ENCODE results near the gene FSTL5. TPM values are rescaled to one million over a fixed set of nuclear protein-coding genes. Genes with fewer than 3 reads are reported as not detected.

Gene FSTL5
- total RNA-seq, 1 donor from 2014 or later, result 0.05 TPM

GRCh38 chr4:161457311-161457710, 706.5 kb downstream of the FSTL5 start:
- no peak for DNase-seq (ENCODE audit: low read depth)

DNA sequence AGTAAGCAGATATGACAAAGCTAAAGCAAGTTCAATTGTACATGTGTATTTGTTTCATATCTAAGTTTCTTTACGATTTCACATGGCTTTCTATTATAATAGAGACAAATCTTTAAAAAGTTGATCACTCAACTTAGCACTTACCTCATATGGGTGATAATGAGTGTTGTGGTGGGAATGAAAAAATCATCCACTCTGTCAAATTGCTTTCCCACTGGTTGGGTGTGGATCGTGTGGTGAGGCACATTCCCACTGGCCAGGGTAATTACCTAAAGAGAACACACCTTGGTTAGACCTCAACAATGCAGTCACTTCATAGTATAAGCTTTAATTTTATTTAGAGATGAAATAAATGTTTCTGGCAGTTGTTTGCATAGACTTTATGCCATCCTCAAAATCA, 708.9 kb downstream of the FSTL5 start:
- DNase-seq (ENCODE audit: low read depth), result no peak

DNA sequence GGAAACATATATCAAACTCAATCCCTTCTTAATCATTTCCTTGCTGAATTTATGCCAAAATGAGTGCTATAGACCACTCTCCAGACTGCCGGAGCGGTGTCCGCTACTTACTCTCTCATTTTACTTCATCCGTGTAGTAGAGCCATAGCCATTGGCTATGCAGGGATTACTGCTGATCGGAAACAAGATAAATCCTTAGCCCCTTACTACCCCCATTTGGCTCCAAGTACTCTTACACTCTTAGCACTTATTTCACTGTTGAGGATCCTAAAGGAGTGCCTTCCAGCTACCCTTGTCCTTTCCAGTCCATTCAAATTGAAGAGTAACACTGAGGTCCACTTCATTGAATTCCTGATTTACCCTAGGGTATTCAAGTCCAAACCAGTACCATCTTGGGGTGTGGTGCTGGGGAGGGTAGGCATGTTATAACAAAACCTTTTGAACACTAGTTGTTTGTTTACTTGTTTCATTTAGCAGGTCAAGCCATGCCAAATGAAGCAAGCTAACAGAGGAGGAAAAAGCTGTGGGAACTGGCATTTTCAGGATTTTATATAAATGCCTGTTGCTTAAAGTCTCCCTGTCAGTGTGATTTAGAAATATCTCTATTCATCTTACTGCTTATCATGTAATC, 715.1 kb downstream of the FSTL5 start:
- no peak for DNase-seq (ENCODE audit: low read depth)

GRCh38 chr4:161444626-161445025, 719.2 kb downstream of the FSTL5 start:
- peak; percentile 0 for DNase-seq (ENCODE audit: low read depth)

- no peak for DNase-seq (ENCODE audit: low read depth)
Measured at GRCh38 chr4:161442921-161443320, 720.9 kb downstream of the FSTL5 start.

- no peak for DNase-seq (ENCODE audit: low read depth)
Measured at GRCh38 chr4:161438096-161438495, 725.7 kb downstream of the FSTL5 start.

DNA sequence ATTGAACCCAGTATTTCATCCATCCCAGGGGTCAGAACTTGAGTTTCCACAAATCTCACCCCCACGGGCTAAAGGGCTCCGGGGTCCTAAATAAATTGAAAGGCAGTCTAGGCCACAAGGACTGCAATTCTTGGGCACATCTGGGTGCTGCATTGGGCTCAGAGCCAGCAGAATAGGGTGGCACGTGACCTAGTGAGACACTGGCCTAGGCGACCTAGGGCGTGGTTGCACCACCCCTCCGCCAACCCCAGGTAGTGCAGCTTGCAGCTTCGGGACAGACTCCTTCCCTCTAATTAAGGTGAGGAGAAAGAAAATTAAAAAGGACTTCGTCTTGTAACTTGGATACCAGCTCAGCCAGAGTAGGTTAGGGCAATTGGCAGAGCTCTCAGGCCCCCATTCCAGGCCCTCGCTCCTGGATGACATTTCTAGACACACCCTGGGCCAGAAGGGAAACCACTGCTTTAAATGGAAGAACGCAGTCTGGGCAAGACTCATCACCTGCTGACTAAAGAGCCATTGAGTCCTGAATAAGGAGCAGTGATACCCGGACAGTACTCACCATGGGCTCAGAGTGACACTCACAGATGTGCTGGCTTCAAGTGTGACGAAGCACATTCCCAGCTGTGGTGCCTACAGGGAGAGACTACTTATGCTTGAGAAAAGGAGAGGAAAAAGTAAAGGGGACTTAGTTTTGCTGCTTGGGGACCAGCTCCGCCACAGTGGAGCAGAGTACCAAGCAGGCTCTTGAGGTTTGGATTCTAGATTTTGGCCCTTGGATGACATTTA, 735.4 kb downstream of the FSTL5 start:
- DNase-seq (ENCODE audit: low read depth), result no peak

DNA sequence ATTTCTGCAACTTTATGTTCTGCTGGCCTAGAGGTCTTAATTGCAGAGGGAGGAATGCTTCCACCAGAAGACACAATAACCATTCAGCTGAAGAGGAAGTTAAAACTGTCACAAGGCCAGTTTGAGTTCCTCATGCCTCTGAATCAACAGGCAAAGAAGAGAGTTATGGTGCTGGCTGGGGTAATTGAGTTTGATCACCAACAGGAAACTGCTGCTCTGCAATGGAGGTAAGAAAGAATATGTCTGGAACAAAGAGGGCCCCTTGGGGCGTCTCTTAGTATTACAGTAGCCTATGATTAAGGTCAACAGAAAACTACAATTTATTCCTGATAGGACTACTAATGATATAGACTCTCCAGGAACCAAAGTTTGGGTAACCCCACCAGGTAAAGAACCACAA, 744.0 kb downstream of the FSTL5 start:
- peak; percentile 24 for DNase-seq (ENCODE audit: low read depth)

GRCh38 chr4:161411901-161412300, 751.9 kb downstream of the FSTL5 start:
- DNase-seq (ENCODE audit: low read depth), result no peak

DNA sequence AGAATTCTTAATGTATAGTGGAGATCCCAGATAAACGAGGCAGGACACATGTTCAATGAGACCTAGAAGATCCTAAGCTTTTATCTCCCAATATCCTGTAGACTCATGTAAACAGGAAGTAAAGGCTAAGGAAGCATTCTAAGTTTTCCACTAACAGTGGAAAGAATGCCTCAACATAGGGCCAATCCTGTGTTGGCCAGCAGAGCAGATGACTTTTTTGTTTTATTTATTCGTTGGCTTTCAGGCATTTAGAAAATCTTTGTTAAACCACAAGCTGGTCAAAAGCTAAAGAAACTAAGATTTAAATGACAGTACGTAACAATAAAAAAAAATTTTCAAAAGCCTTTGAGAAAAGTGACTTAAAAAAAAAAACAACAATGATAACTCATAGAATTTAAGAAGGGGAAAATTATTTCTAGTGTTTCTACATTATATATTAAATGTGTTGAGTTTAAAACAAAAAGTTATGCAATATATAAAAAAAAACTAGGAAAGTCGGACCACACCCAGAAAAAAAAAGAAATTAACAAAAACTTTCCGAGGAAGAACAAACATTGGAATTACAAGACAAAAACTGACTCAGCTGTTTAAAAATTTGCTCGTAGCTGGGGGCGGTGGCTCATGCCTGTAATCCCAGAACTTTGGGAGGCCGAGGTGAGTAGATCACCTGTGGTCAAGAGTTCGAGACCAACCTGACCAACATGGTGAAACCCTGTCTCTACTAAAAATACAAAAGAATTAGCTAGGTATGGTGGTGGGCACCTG, 759.3 kb downstream of the FSTL5 start:
- no peak for DNase-seq (ENCODE audit: low read depth)

- peak; percentile 2 for DNase-seq (ENCODE audit: low read depth)
Measured at GRCh38 chr4:161403781-161404180, 760.0 kb downstream of the FSTL5 start.

GRCh38 chr4:161393602-161394001, 770.2 kb downstream of the FSTL5 start:
- DNase-seq (ENCODE audit: low read depth), result no peak

GRCh38 chr4:161382655-161383054, 781.1 kb downstream of the FSTL5 start:
- no peak for DNase-seq (ENCODE audit: low read depth)

DNA sequence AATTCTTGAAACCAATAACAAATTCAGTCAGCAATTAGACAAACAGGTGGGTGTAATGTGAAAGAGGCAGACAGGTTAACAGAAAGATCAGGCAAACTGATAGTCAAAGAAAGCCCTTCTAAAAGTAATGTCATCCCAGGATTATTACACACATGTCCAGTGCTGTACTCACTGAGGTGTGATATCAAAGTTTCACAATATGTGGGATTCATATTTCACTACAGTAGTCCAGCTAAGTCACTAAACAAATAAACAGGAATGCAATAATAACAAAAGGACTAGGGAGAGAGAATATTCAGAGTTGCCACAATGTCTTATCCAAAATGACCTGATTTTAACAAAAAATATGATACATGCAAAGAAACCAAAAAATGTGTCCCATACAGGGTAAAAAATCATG, 787.5 kb downstream of the FSTL5 start:
- no peak for DNase-seq (ENCODE audit: low read depth)

- DNase-seq (ENCODE audit: low read depth), result no peak
Measured at GRCh38 chr4:161364681-161365080, 799.1 kb downstream of the FSTL5 start.

DNA sequence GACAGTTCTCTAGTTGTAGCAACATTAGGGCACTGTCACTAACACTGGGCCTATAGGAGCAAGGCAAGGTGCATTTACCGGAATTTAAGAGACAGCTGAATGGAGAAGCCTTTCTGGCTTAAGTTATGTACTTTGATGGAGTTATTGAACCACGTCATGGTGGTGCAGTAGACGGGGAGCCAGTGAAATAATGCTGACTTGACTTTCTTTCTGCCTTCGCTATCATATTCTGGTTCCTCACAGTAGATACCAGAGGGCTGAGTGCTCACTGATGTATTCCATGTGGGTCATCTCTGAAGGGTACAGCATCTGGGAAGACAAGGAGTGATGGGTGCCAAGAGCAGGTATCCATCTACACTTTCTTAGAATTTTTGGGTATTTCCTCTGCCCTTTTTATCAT, 802.8 kb downstream of the FSTL5 start:
- DNase-seq (ENCODE audit: low read depth), result no peak

GRCh38 chr4:161359491-161359890, 804.3 kb downstream of the FSTL5 start:
- DNase-seq (ENCODE audit: low read depth), result no peak

DNA sequence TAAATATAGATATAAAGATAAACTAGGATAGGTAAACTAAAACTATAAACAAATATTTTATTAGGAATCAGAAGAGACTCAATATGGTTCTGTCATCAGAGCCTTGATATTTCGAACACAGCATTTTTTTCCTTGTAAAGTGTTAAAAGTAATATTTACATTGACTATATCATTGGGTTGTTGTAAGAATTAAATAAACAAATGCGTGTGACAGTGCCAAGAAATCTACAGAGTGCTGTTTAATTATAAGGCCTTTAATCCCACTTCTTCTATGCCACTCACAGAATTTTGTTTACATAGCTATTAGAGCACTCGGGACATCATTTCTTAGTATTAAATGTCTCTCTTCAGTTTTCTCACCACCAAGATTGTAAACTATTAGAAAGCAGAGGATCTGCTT, 807.4 kb downstream of the FSTL5 start:
- no peak for DNase-seq (ENCODE audit: low read depth)

GRCh38 chr4:161350946-161351345, 812.9 kb downstream of the FSTL5 start:
- DNase-seq (ENCODE audit: low read depth), result no peak

DNA sequence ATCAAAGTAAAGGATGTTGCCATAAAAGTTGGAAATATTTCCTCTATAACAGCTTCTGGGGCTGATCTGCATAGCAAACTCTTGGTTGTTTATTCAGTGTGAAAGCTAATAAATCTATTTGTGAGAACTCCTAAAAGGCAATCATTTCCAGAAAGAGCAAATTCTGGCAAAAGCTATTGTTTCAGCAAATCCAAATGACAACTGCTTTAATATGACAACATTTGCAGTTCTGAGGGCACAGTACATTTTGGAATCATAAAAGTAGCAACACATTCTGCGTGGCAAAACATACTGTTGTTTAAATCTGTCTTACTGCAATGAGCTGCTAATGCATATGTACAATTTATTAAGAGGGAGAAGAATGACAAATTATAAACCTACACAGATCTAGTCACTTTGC, 818.1 kb downstream of the FSTL5 start:
- DNase-seq (ENCODE audit: low read depth), result no peak

- DNase-seq (ENCODE audit: low read depth), result no peak
Measured at GRCh38 chr4:161343569-161343950, 820.2 kb downstream of the FSTL5 start.

- peak; percentile 79 for DNase-seq (ENCODE audit: low read depth)
Measured at GRCh38 chr4:161342881-161343568, 820.8 kb downstream of the FSTL5 start.

Data from renal cortical epithelial cell (primary cell).